Prostate gland (tissue), 2 donors: ENCODE results near the gene TOM1L2. TPM values are rescaled to one million over a fixed set of nuclear protein-coding genes. Genes with fewer than 3 reads are reported as not detected.

Experiments used
- DNase-seq: peaks from one replicate; pipeline ENCODE4 v3.0.0-alpha.2; 2019; ENCODE audit warnings: low spot score
- H3K27ac ChIP-seq, 2 donors: fragments of 200-600 bp; sonication (generic); 2 replicates each; pipeline ENCODE4 v1.5.1; 2017 to 2019
- H3K27me3 ChIP-seq: fragments of 200-600 bp; sonication (generic); replicated peaks from 2 replicates; pipeline ENCODE4 v1.5.1; 2019; ENCODE audit not compliant: insufficient read depth
- H3K36me3 ChIP-seq, 2 donors: fragments of 200-600 bp; sonication (generic); 1 replicate in 1 of 2; 2 replicates in 1 of 2; pipeline versions ENCODE4 v1.5.1 to v1.8.1; 2017 to 2019
- H3K4me1 ChIP-seq: fragments of 200-600 bp; sonication (generic); replicated peaks from 2 replicates; pipeline ENCODE4 v1.5.1; 2019
- H3K4me3 ChIP-seq, 2 donors: fragments of 200-600 bp; sonication (generic); 2 replicates each; pipeline ENCODE4 v1.5.1; 2017 to 2019
- H3K9me3 ChIP-seq: fragments of 200-600 bp; sonication (generic); 2 replicates; pipeline ENCODE4 v1.5.1; 2017
- CTCF ChIP-seq, 4 experiments: fragments of 200-600 bp in 2 of 4; fragments of 450-650 bp in 2 of 4; sonication (generic) in 2 of 4; IDR thresholded peaks; 1 replicate in 3 of 4; 2 replicates in 1 of 4; pipeline ENCODE4 v1.5.1; 2016 to 2019; ENCODE audit warnings: antibody characterized with exemption in 4 of 4, mild to moderate bottlenecking in 2 of 4, moderate library complexity in 2 of 4
- POLR2A ChIP-seq: fragments of 450-650 bp; IDR thresholded peaks from one replicate; pipeline ENCODE4 v1.6.1; 2016; ENCODE audit warnings: antibody characterized with exemption, mild to moderate bottlenecking
- POLR2AphosphoS5 ChIP-seq: sonication (generic); formaldehyde crosslinking; IDR thresholded peaks from one replicate; pipeline ENCODE4 v1.6.1; 2017; ENCODE audit warnings: antibody characterized with exemption
- WGBS: methylation state at CpG from one replicate; pipeline ENCODE4 v1.1.5; 2018; 5-methylcytosine and 5-hydroxymethylcytosine counted together
- intact Hi-C: fragments of 100-400 bp; cut with DNase I; formaldehyde crosslinking; loops from one replicate; pipeline ENCODE4 v1.14.2; 2022
- total RNA-seq, 2 donors: library from RNA; depleted of rRNA; stranded (reverse); fragments of >200 nt; gene quantifications; one replicate each; pipeline ENCODE4 v1.1.0, GENCODE V29; 2016

TOM1L2 gene
- total RNA-seq, 2 donors from 2014 or later = 162 to 185 TPM

- DNase-seq = no peak
- WGBS = 74% methylated on average over 2 of the region's 2 CpGs
- TF ChIP-seq CTCF (IDR thresholded peaks at IDR 0.05) (no peak), POLR2AphosphoS5 (no peak), POLR2A (no peak)
These were observed 79.5 kb downstream of the TOM1L2 start for GRCh38 chr17:17892731-17893130.

GRCh38 chr17:17892009-17892408 lies 80.2 kb downstream of the TOM1L2 start:
- Histone ChIP-seq H3K36me3 (no peaks in the 10 kb centered on the region), H3K4me3 (no peak overlapping the region), H3K27ac (no peak overlapping the region), H3K4me1 (peaks cover 4% of the 10 kb centered on the region), H3K9me3 (no peaks in the 10 kb centered on the region), H3K27me3 (no peaks in the 10 kb centered on the region)
- no peak for TF ChIP-seq POLR2AphosphoS5
- no peak for TF ChIP-seq CTCF (IDR thresholded peaks at IDR 0.05)
- TF ChIP-seq POLR2A = no peak
- WGBS = 75% methylated on average over 6 of the region's 6 CpGs
- intact Hi-C loops = no loop called here
- DNase-seq = no peak

More at GRCh38 chr17:17892731-17893130, 79.5 kb downstream of the TOM1L2 start:
- H3K4me3 ChIP-seq = no peak overlapping the region
- no peaks in the 10 kb centered on the region for H3K36me3 ChIP-seq
- peaks cover 4% of the 10 kb centered on the region for H3K4me1 ChIP-seq
- H3K27ac ChIP-seq = no peak overlapping the region
- intact Hi-C loops = no loop called here
- no peaks in the 10 kb centered on the region for H3K9me3 ChIP-seq
- no peaks in the 10 kb centered on the region for H3K27me3 ChIP-seq

GRCh38 chr17:17890773-17891759 lies 81.1 kb downstream of the TOM1L2 start:
- Histone ChIP-seq H3K4me3 (no peak overlapping the region), H3K4me1 (peaks cover 4% of the 10 kb centered on the region), H3K9me3 (no peaks in the 10 kb centered on the region), H3K27ac (no peak overlapping the region), H3K36me3 (no peaks in the 10 kb centered on the region), H3K27me3 (no peaks in the 10 kb centered on the region)
- no peak for DNase-seq
- WGBS = 88% methylated on average over 5 of the region's 5 CpGs
- TF ChIP-seq POLR2A (no peak), POLR2AphosphoS5 (peak; percentile 31), CTCF (IDR thresholded peaks at IDR 0.05) (peak in 3 of 4 experiments; percentile 53 to 79 (median 76))
- intact Hi-C loops = no loop called here

- 97% methylated on average over 2 of the region's 2 CpGs for WGBS
- no peaks in the 10 kb centered on the region for H3K27me3 ChIP-seq
These were observed 82.3 kb downstream of the TOM1L2 start for GRCh38 chr17:17889922-17890321.

More at GRCh38 chr17:17889922-17890321, 82.3 kb downstream of the TOM1L2 start:
- Histone ChIP-seq H3K4me3 (no peak overlapping the region), H3K4me1 (peaks cover 4% of the 10 kb centered on the region), H3K9me3 (no peaks in the 10 kb centered on the region), H3K36me3 (no peaks in the 10 kb centered on the region), H3K27ac (no peak overlapping the region)
- intact Hi-C loops = no loop called here
- DNase-seq = no peak
- TF ChIP-seq POLR2A = no peak
- no peak for TF ChIP-seq POLR2AphosphoS5
- TF ChIP-seq CTCF (IDR thresholded peaks at IDR 0.05) = no peak
